Measurements from ENCODE around the gene CDV3.
A peak's percentile ranks its signal among the peaks of the same experiment; 100 is the strongest.

DNA sequence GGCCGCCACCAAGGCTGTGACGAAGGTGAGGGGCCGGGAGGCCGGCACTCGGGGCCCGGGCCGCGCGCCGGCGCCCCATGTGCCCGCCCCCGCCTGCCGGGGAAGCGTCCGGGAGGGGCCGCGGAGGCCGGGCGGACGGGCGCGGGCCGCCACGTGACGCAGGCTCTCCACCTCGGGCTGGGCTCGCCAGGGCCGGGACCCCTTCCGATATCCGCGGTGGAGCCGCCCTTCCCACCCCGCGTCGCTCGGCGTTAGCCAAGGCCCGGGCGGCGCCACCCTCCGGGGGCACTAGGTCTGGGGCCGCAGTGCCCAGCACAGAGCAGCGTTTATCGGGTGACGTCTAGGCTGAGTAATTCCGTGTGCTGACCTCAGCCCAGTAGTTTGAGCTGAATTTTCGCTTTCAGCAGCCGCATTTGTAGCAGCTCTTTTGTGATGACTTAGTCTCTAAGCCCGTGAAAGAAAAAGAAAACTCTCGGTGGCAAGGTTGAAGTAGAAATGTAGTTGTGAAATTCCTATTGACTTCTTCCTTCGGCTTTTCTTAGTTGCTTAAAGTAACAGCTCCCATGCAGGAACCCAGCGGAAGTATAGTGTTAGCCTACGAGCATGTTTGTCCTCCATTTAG is 885 bp downstream of the CDV3 start:
- TF ChIP-seq, protein P1, sequence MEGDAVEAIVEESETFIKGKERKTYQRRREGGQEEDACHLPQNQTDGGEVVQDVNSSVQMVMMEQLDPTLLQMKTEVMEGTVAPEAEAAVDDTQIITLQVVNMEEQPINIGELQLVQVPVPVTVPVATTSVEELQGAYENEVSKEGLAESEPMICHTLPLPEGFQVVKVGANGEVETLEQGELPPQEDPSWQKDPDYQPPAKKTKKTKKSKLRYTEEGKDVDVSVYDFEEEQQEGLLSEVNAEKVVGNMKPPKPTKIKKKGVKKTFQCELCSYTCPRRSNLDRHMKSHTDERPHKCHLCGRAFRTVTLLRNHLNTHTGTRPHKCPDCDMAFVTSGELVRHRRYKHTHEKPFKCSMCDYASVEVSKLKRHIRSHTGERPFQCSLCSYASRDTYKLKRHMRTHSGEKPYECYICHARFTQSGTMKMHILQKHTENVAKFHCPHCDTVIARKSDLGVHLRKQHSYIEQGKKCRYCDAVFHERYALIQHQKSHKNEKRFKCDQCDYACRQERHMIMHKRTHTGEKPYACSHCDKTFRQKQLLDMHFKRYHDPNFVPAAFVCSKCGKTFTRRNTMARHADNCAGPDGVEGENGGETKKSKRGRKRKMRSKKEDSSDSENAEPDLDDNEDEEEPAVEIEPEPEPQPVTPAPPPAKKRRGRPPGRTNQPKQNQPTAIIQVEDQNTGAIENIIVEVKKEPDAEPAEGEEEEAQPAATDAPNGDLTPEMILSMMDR (IDR thresholded peaks at IDR 0.05): no peak
- TF ChIP-seq POLR2A (IDR thresholded peaks at IDR 0.05): peak; percentile 57
